Measurements from ENCODE around the gene HRH4. TPM values are rescaled to one million over a fixed set of nuclear protein-coding genes. Genes with fewer than 3 reads are reported as not detected.

Gene HRH4
- total and polyA plus RNA-seq, 10 of the 15 experiments (the other 5 are each of a cell fraction or from before 2014, with no cell fraction given) = not detected

DNA sequence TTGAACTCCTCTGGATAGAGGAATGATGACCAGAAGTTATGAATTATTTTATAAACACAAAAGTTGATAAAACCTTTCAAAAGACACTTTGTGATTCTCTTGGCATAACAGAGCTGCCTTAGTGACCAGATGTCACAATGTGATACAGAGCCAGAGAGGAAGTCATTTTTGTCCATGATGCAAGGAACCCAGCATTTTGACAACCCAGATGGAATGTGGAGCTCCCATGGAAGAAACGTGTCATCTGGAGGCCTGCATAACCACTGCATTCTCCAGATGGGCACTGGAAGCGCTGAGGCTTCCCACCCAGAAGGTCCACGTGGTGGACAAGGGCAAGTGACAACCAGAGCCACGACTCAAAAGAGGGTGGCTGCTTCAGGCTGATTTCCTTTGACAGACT, 30.1 kb downstream of the HRH4 start:
- SMC1A ChIA-PET (ENCODE audit: uncharacterized antibody, unreplicated experiment) = interaction anchor here (0.9 to 2.6 kb wide), 3 partner anchors 131 to 313 kb away, joined by 3 to 27 read pairs (median 16); no protein-coding TSS in a partner anchor
- ATAC-seq (no peak), DNase-seq (ENCODE audit: low read depth, low spot score) (no peak), FAIRE-seq (no peak)
- 27% methylated on average over 4 of the region's 4 CpGs for WGBS (ENCODE audit: insufficient coverage, insufficient replicate concordance, low lambda C conversion rate, missing lambda C conversion rate)
- Histone ChIP-seq H3K4me1 (ENCODE audit: control insufficient read depth, insufficient read depth, low read length) (peaks cover 10% of the 10 kb centered on the region), H3K36me3 (ENCODE audit: control insufficient read depth in 2 of 2, insufficient read depth in 2 of 2, low read length in 1 of 2) (no peaks in the 10 kb centered on the region), H3K27ac (ENCODE audit: control insufficient read depth, insufficient read depth) (no peak overlapping the region), H3K79me2 (ENCODE audit: control insufficient read depth, insufficient read depth, low read length) (no peaks in the 10 kb centered on the region), H3K4me2 (ENCODE audit: control insufficient read depth, insufficient read depth) (no peak overlapping the region), H3K9ac (ENCODE audit: control insufficient read depth, insufficient read depth, low read length) (no peak overlapping the region), H4K20me1 (ENCODE audit: control insufficient read depth, insufficient read depth) (no peaks in the 10 kb centered on the region; the same call in 1 of the 2 replicates), H3K9me3 (replicated peaks; ENCODE audit: control insufficient read depth, insufficient read depth, low read length) (peaks cover 2% of the 10 kb centered on the region; the same call in 2 of the 3 replicates), H3K4me3 (no peak overlapping the region), H3K27me3 (replicated peaks in 1 of 2; ENCODE audit: control insufficient read depth in 2 of 2, insufficient read depth in 2 of 2, low read length in 1 of 2) (peaks cover 0 to 3% of the 10 kb centered on the region in 2 experiments; a peak in 2 of 4 replicates), H2AFZ (ENCODE audit: control insufficient read depth, low read depth, low read length) (no peak overlapping the region)
- TF ChIP-seq SREBF1 (IDR thresholded peaks at IDR 0.05; ENCODE audit: low read length) (no peak), TBL1XR1 (IDR thresholded peaks at IDR 0.05; ENCODE audit: low read depth, low read length) (no peak), MLLT1 (IDR thresholded peaks at IDR 0.05) (no peak), SMARCA5 (IDR thresholded peaks at IDR 0.05) (no peak), POLR2A (IDR thresholded peaks at IDR 0.05; ENCODE audit: low read depth, low read length) (no peak), POU2F2 (IDR thresholded peaks at IDR 0.05; ENCODE audit: borderline replicate concordance, low read depth, low read length) (no peak), FOXK2 (IDR thresholded peaks at IDR 0.05) (no peak)
- TF ChIP-seq, protein P1, sequence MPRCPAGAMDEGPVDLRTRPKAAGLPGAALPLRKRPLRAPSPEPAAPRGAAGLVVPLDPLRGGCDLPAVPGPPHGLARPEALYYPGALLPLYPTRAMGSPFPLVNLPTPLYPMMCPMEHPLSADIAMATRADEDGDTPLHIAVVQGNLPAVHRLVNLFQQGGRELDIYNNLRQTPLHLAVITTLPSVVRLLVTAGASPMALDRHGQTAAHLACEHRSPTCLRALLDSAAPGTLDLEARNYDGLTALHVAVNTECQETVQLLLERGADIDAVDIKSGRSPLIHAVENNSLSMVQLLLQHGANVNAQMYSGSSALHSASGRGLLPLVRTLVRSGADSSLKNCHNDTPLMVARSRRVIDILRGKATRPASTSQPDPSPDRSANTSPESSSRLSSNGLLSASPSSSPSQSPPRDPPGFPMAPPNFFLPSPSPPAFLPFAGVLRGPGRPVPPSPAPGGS (IDR thresholded peaks at IDR 0.05; ENCODE audit: borderline replicate concordance, insufficient read depth, low read depth, low read length, poor library complexity, severe bottlenecking) = no peak
- TF ChIP-seq, protein P2, sequence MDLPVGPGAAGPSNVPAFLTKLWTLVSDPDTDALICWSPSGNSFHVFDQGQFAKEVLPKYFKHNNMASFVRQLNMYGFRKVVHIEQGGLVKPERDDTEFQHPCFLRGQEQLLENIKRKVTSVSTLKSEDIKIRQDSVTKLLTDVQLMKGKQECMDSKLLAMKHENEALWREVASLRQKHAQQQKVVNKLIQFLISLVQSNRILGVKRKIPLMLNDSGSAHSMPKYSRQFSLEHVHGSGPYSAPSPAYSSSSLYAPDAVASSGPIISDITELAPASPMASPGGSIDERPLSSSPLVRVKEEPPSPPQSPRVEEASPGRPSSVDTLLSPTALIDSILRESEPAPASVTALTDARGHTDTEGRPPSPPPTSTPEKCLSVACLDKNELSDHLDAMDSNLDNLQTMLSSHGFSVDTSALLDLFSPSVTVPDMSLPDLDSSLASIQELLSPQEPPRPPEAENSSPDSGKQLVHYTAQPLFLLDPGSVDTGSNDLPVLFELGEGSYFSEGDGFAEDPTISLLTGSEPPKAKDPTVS (IDR thresholded peaks at IDR 0.05; ENCODE audit: low read depth, low read length) = no peak
- POLR2A ChIA-PET = no interaction called here
- intact Hi-C loops (cut with micrococcal nuclease; ENCODE audit: unreplicated experiment) (no loop called here), in situ Hi-C loops (cut with MboI) (no loop called here)
- CTCF ChIA-PET = interaction anchor here (1.1 to 8.9 kb wide), 5 partner anchors 43 to 314 kb away, joined by 7 to 129 read pairs (median 50); no protein-coding TSS in a partner anchor
- RAD21 ChIA-PET (ENCODE audit: unreplicated experiment) = interaction anchor here (2.4 to 4.1 kb wide), 2 partner anchors 130 to 314 kb away, joined by 15 to 59 read pairs; no protein-coding TSS in a partner anchor
- BruUV-seq (replicated peaks) = no TSS peak

Data from GM12878 (cell line).